Thoracic aorta (tissue), 2 donors: Measurements from ENCODE around the gene NYAP2. TPM values are rescaled to one million over a fixed set of nuclear protein-coding genes. Genes with fewer than 3 reads are reported as not detected.

ENCODE experiments used
- ATAC-seq: fragments of 150-250 bp; one replicate; pipeline ENCODE4 v1.8.0; 2017; ENCODE audit warnings: low read depth; ENCODE audit not compliant: insufficient number of reproducible peaks, low FRiP score
- DNase-seq: peaks from one replicate; pipeline ENCODE4 v3.0.0-alpha.2; 2020; ENCODE audit warnings: low spot score
- H3K27ac ChIP-seq, 2 donors: fragments of 200-600 bp; sonication (generic); 1 replicate in 1 of 2; 2 replicates in 1 of 2; pipeline ENCODE4 v1.5.1; 2016; ENCODE audit warnings: mild to moderate bottlenecking in 2 of 2, moderate library complexity in 2 of 2
- H3K27me3 ChIP-seq: fragments of 200-600 bp; sonication (generic); replicated peaks from 2 replicates; pipeline ENCODE4 v1.6.0; 2016; ENCODE audit warnings: mild to moderate bottlenecking; ENCODE audit not compliant: insufficient read depth
- H3K36me3 ChIP-seq: fragments of 200-600 bp; sonication (generic); one replicate; pipeline ENCODE4 v1.5.1; 2016
- H3K4me1 ChIP-seq, 2 donors: fragments of 200-600 bp; sonication (generic); 1 replicate in 1 of 2; 2 replicates in 1 of 2; pipeline versions ENCODE4 v1.5.1 to v1.6.0; 2016; ENCODE audit warnings: low read depth in 2 of 2, mild to moderate bottlenecking in 1 of 2; ENCODE audit not compliant: control insufficient read depth in 1 of 2
- H3K4me3 ChIP-seq: fragments of 200-600 bp; sonication (generic); 2 replicates; pipeline ENCODE4 v1.5.1; 2016; ENCODE audit warnings: mild to moderate bottlenecking
- H3K9me3 ChIP-seq: fragments of 200-600 bp; sonication (generic); 2 replicates; pipeline ENCODE4 v1.5.1; 2016
- total RNA-seq, 2 donors: library from RNA; depleted of rRNA; stranded (reverse); fragments of >200 nt; gene quantifications; one replicate each; pipeline versions ENCODE4 v1.1.0 to v1.2.3, GENCODE V29; 2016
- TF ChIP-seq, protein P1 (sequence below): fragments of 200-600 bp; sonication (generic); IDR thresholded peaks from one replicate; pipeline ENCODE4 v1.5.1; 2019; ENCODE audit warnings: antibody characterized with exemption

Gene NYAP2
- total RNA-seq = under 1 TPM in 1 of 2 donors, not detected in 1; 0.14 TPM

DNA sequence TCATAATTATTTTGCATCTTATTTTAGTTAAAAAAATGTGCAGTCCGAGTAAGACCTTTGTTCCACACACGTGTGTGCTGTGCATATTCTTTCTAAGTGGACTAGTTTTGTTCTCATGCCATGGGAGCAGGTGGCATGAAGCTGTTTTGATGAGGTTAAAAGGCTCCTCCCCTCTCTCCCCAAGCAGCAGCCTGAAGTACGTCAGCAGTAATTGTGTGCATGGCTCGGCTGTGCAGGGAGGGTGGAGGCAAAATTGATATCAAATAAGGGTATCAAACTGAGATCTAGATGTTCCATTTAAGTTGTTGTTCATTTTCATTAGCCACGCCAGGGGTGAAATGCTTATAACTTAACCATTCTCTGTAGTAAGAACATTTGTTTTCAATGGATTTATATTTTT, at the start of gene NYAP2:
NYAP2 (plus strand) TSS at position 207 of the 400 bp plus-strand sequence. CDS start 9,171 bp downstream, outside the sequence.
- no peaks in the 10 kb centered on the region for H3K27me3 ChIP-seq
- TF ChIP-seq, protein P1, sequence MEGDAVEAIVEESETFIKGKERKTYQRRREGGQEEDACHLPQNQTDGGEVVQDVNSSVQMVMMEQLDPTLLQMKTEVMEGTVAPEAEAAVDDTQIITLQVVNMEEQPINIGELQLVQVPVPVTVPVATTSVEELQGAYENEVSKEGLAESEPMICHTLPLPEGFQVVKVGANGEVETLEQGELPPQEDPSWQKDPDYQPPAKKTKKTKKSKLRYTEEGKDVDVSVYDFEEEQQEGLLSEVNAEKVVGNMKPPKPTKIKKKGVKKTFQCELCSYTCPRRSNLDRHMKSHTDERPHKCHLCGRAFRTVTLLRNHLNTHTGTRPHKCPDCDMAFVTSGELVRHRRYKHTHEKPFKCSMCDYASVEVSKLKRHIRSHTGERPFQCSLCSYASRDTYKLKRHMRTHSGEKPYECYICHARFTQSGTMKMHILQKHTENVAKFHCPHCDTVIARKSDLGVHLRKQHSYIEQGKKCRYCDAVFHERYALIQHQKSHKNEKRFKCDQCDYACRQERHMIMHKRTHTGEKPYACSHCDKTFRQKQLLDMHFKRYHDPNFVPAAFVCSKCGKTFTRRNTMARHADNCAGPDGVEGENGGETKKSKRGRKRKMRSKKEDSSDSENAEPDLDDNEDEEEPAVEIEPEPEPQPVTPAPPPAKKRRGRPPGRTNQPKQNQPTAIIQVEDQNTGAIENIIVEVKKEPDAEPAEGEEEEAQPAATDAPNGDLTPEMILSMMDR = no peak

DNA sequence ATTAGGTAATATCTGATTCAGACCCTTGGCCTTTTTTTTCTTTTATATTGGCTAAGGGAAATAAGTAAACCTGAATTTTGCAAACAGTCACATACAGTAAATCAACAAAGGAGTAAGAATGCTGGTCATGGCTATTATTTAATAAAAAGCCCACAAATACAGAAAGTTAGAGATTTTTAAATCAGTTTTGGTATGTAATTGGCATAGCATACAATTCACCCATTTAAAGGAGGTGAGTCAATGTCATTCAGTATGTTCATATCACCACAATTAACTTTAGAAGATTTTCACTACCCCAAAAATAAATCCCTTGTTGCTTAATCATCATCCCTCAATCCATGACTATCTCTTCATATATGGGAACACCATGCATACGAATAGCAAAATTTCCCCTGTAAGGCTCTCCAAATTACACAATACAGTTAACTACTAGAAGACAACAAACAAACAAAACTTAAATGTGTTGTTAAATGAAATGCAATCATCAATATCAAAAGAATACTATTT, 45.9 kb upstream of the NYAP2 start:
- TF ChIP-seq, protein P1 = no peak
- no peaks in the 10 kb centered on the region for H3K9me3 ChIP-seq
- H3K4me3 ChIP-seq = no peak overlapping the region
- H3K27ac ChIP-seq = no peak overlapping the region
- DNase-seq = no peak
- ATAC-seq = no peak
- H3K4me1 ChIP-seq = no peaks in the 10 kb centered on the region
- H3K36me3 ChIP-seq = no peaks in the 10 kb centered on the region
- no peaks in the 10 kb centered on the region for H3K27me3 ChIP-seq

More for the DNA sequence above, at the start of gene NYAP2:
- H3K36me3 ChIP-seq = no peaks in the 10 kb centered on the region
- no peak within 1 kb of the TSS for H3K4me3 ChIP-seq
- H3K4me1 ChIP-seq = no peaks in the 10 kb centered on the region
- ATAC-seq (no peak), DNase-seq (no peak)
- H3K27ac ChIP-seq = no peak within 1 kb of the TSS
- no peaks in the 10 kb centered on the region for H3K9me3 ChIP-seq

DNA sequence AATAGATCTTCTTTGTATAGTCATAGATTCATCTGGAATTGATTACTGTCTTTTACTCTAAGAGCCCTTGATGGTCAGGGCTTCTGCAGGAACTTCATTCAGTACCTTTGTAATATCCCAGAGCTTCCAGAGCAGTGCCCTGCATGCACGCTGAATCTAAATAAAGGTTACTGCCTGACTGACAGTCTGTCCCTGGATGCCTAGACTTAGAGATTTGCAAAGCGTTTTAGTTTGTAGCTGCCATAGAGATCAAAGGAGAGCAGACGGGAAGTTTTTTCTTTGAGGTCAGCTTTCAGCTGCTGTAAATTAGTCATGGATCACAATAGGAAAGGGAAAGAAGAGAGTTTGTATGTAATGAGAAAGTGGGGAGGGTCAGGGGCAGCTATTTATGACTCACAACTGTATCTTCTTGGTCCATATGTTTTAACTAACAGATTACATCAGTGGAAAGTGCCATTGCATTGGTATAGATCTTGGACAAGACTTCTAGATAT, 45.2 kb upstream of the NYAP2 start:
- Histone ChIP-seq H3K4me1 (no peaks in the 10 kb centered on the region), H3K36me3 (no peaks in the 10 kb centered on the region), H3K27ac (no peak overlapping the region), H3K4me3 (no peak overlapping the region), H3K9me3 (no peaks in the 10 kb centered on the region), H3K27me3 (no peaks in the 10 kb centered on the region)
- TF ChIP-seq, protein P1 = no peak
- DNase-seq (no peak), ATAC-seq (no peak)

DNA sequence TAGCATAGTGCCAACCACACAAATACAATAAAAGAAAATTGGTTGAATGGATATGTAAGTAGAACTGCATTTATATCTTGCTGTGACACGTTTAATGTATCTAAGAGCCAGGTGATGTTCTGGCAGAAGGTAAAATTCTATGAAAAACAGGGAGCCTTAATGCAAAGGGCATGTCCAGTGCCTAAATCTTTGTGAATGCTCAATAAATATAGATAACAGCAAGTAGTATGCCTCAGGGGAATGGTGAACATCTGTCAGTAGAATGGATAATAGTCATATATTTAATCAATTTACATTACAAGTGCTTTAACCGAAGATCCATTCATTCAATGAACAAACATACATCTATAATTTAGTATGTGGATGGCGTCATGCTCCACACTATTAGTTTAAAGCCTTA, 43.7 kb upstream of the NYAP2 start:
- ATAC-seq (no peak), DNase-seq (no peak)
- Histone ChIP-seq H3K4me3 (no peak overlapping the region), H3K27me3 (no peaks in the 10 kb centered on the region), H3K4me1 (no peaks in the 10 kb centered on the region), H3K9me3 (no peaks in the 10 kb centered on the region), H3K27ac (no peak overlapping the region), H3K36me3 (no peaks in the 10 kb centered on the region)
- TF ChIP-seq, protein P1 = no peak

DNA sequence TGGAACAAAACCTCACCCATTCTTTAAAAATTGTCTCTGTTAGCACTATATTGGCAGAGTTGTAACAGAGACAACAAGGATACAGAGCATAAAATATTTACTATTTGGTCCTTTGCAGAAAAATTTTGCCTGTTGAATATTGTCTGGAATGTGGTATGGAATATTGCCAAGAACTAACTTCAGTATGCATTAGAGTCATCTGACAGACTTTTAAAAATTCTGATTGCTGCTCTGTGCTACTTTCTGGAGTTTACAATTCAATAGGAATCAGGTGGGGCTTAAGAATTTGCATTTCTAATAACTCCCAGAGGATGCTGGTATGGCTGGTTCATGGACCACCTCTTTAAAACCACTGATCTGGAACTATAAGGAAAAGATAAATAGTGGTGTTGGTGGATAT, 32.8 kb upstream of the NYAP2 start:
- no peaks in the 10 kb centered on the region for H3K27me3 ChIP-seq
- DNase-seq = no peak
- H3K4me1 ChIP-seq = no peaks in the 10 kb centered on the region
- H3K27ac ChIP-seq = no peak overlapping the region
- no peaks in the 10 kb centered on the region for H3K36me3 ChIP-seq
- ATAC-seq = no peak
- no peaks in the 10 kb centered on the region for H3K9me3 ChIP-seq
- no peak overlapping the region for H3K4me3 ChIP-seq
- TF ChIP-seq, protein P1 = no peak
